CD1c-positive myeloid dendritic cell (primary cell): ENCODE data around the gene KDM4C.
"Not testable (repeated sequence)": the region's sequence is repeated elsewhere in the genome, so short reads cannot be mapped to it uniquely, and the experiment has no call there.

Experiments used
- DNase-seq: peaks from one replicate; pipeline ENCODE4 v3.0.0-alpha.2; 2016; ENCODE audit errors: extremely low spot score

Gene KDM4C

GRCh38 chr9:7169717-7170389, 412.1 kb downstream of the KDM4C start:
- DNase-seq, result no peak

GRCh38 chr9:7171396-7172153, 413.8 kb downstream of the KDM4C start:
- DNase-seq, result no peak

GRCh38 chr9:7172154-7173115, 414.7 kb downstream of the KDM4C start:
- DNase-seq, result no peak

GRCh38 chr9:7173139-7173538, 415.4 kb downstream of the KDM4C start:
- no peak for DNase-seq

- DNase-seq, result no peak
Measured at GRCh38 chr9:7174301-7174700, 416.5 kb downstream of the KDM4C start.

GRCh38 chr9:7174884-7175283, 417.1 kb downstream of the KDM4C start:
- DNase-seq, result no peak

- no peak for DNase-seq
Measured at GRCh38 chr9:7176561-7176960, 418.8 kb downstream of the KDM4C start.

GRCh38 chr9:7177383-7177782, 419.6 kb downstream of the KDM4C start:
- DNase-seq, result no peak

- no peak for DNase-seq
Measured at GRCh38 chr9:7178729-7179128, 421.0 kb downstream of the KDM4C start.

GRCh38 chr9:7180247-7180646, 422.5 kb downstream of the KDM4C start:
- no peak for DNase-seq

GRCh38 chr9:7183139-7183538, 425.4 kb downstream of the KDM4C start:
- DNase-seq, result not testable (repeated sequence)

GRCh38 chr9:7185612-7186011, 427.8 kb downstream of the KDM4C start:
- no peak for DNase-seq

GRCh38 chr9:7186175-7186574, 428.4 kb downstream of the KDM4C start:
- peak; percentile 25 for DNase-seq

- no peak for DNase-seq
Measured at GRCh38 chr9:7192266-7192665, 434.5 kb downstream of the KDM4C start.

GRCh38 chr9:7195526-7195925, 437.8 kb downstream of the KDM4C start:
- DNase-seq, result no peak

GRCh38 chr9:7196467-7196866, 438.7 kb downstream of the KDM4C start:
- no peak for DNase-seq

- no peak for DNase-seq
Measured at GRCh38 chr9:7201196-7201595, 443.4 kb downstream of the KDM4C start.

- DNase-seq, result no peak
Measured at GRCh38 chr9:7205806-7206205, 448.0 kb downstream of the KDM4C start.

- no peak for DNase-seq
Measured at GRCh38 chr9:7206221-7206758, 448.5 kb downstream of the KDM4C start.

- no peak for DNase-seq
Measured at GRCh38 chr9:7209016-7209715, 451.4 kb downstream of the KDM4C start.

- DNase-seq, result no peak
Measured at GRCh38 chr9:7209990-7210389, 452.2 kb downstream of the KDM4C start.
